HepG2 (cell line): Measurements from ENCODE around the gene IL36B. TPM values are rescaled to one million over a fixed set of nuclear protein-coding genes. Genes with fewer than 3 reads are reported as not detected.

Experiments
- ATAC-seq: fragments of 200-7000 bp; cut with Tn5 transposase; 3 replicates; pipeline ENCODE4 v1.9.1; 2020; ENCODE audit warnings: mild to moderate bottlenecking, moderate library complexity
- BruUV-seq: library from RNA; stranded (reverse); fragments of 400-500 nt; replicated peaks from 2 replicates; lab custom pipeline; 2021; lab: Mats Ljungman, UMichigan
- CTCF ChIA-PET: fragments of 300-600 bp; formaldehyde crosslinking; extraction: SDS; loops from one replicate; lab custom pipeline; 2021; ENCODE audit warnings: low total read pairs, inconsistent platforms, low intra/inter-chr PET ratio; lab: Yijun Ruan, JAX
- POLR2A ChIA-PET: fragments of 350-600 bp; sonication (Branson Sonifier 250); formaldehyde crosslinking; loops from one replicate; lab custom pipeline; 2020; ENCODE audit warnings: antibody characterized with exemption, inconsistent platforms; lab: Yijun Ruan, JAX
- DNase-seq: peaks from one replicate; pipeline ENCODE4 v3.0.0-alpha.2; 2015; ENCODE audit warnings: low spot score
- FAIRE-seq: peaks from 3 replicates; lab custom pipeline; 2011; peaks lifted over from hg19 to GRCh38; lab: Jason Lieb, UNC
- H2AFZ ChIP-seq: one replicate; pipeline ENCODE4 v1.6.1; 2011; ENCODE audit warnings: low read length, inconsistent platforms
- H3K27ac ChIP-seq: fragments of 300-600 bp; 3 replicates; pipeline ENCODE4 v1.8.0; 2011; ENCODE audit warnings: mixed run types, mild to moderate bottlenecking, mixed read lengths, low read length, inconsistent platforms; ENCODE audit not compliant: insufficient read depth; ENCODE audit errors: extremely low read length
- H3K27me3 ChIP-seq, 2 experiments: fragments of 200-600 bp in 1 of 2; 2 replicates in 1 of 2; 3 replicates in 1 of 2; pipeline versions ENCODE4 v1.6.0 to v1.8.0; 2011; ENCODE audit warnings: low read length in 2 of 2, mild to moderate bottlenecking in 2 of 2, moderate library complexity in 2 of 2, inconsistent platforms in 1 of 2; ENCODE audit not compliant: insufficient read depth in 2 of 2, control insufficient read depth in 1 of 2
- H3K36me3 ChIP-seq, 2 experiments: fragments of 200-600 bp in 1 of 2; replicated peaks in 1 of 2; 2 replicates in 1 of 2; 3 replicates in 1 of 2; pipeline versions ENCODE4 v1.5.1 to v1.8.0; 2011; ENCODE audit warnings: low read length in 2 of 2, inconsistent platforms in 1 of 2; ENCODE audit not compliant: insufficient read depth in 2 of 2, control insufficient read depth in 1 of 2
- H3K4me1 ChIP-seq: 2 replicates; pipeline ENCODE4 v1.5.1; 2012; ENCODE audit warnings: low read length, inconsistent platforms; ENCODE audit not compliant: insufficient read depth
- H3K4me2 ChIP-seq: 2 replicates; pipeline ENCODE4 v1.6.0; 2011; ENCODE audit warnings: low read depth, low read length, inconsistent platforms
- H3K4me3 ChIP-seq, 3 experiments: fragments of 200-600 bp in 1 of 3; sonication (generic), shearing (Covaris generic) in 1 of 3; replicated peaks in 1 of 3; 2 replicates each; pipeline ENCODE4 v1.5.1; 2011 to 2016; ENCODE audit warnings: low read length in 3 of 3, inconsistent platforms in 2 of 3, low read depth in 2 of 3, mild to moderate bottlenecking in 2 of 3, control low read depth in 1 of 3, mixed read lengths in 1 of 3; ENCODE audit not compliant: insufficient read depth in 1 of 3
- H3K79me2 ChIP-seq: one replicate; pipeline ENCODE4 v1.6.1; 2011; ENCODE audit warnings: low read length, inconsistent platforms; ENCODE audit not compliant: insufficient read depth
- H3K9ac ChIP-seq: 2 replicates; pipeline ENCODE4 v1.6.0; 2011; ENCODE audit warnings: mild to moderate bottlenecking, low read depth, low read length, inconsistent platforms; ENCODE audit not compliant: insufficient read depth
- H3K9me3 ChIP-seq: 2 replicates; pipeline ENCODE4 v1.5.1; 2012; ENCODE audit warnings: mild to moderate bottlenecking, low read length
- H4K20me1 ChIP-seq: 2 replicates; pipeline ENCODE4 v1.6.0; 2011; ENCODE audit warnings: inconsistent platforms, mild to moderate bottlenecking, low read length, moderate library complexity; ENCODE audit not compliant: insufficient read depth
- AKAP8 ChIP-seq: sonication (generic); formaldehyde crosslinking; IDR thresholded peaks from 2 replicates; pipeline ENCODE4 v1.5.1; 2020; ENCODE audit warnings: mild to moderate bottlenecking, missing genetic modification reagents
- ATF3 ChIP-seq: sonication (generic); formaldehyde crosslinking; IDR thresholded peaks from 2 replicates; pipeline ENCODE4 v1.4.0; 2020; ENCODE audit warnings: missing genetic modification reagents
- EED ChIP-seq: sonication (generic); formaldehyde crosslinking; IDR thresholded peaks from 2 replicates; pipeline ENCODE4 v1.5.0; 2020; ENCODE audit warnings: mild to moderate bottlenecking, missing genetic modification reagents
- FOXO4 ChIP-seq: sonication (generic); formaldehyde crosslinking; conservative IDR thresholded peaks from 2 replicates; pipeline ENCODE4 v1.8.1; 2023; ENCODE audit warnings: missing genetic modification reagents
- GATAD1 ChIP-seq: IDR thresholded peaks from 2 replicates; pipeline ENCODE4 v1.6.1; 2016; ENCODE audit warnings: missing genetic modification reagents, missing compliant biosample characterization
- HBP1 ChIP-seq: IDR thresholded peaks from 2 replicates; pipeline ENCODE4 v1.6.1; 2016; ENCODE audit warnings: low read depth, control low read depth
- KLF12 ChIP-seq: sonication (generic); formaldehyde crosslinking; IDR thresholded peaks from 2 replicates; pipeline ENCODE4 v1.4.0; 2020; ENCODE audit warnings: missing genetic modification reagents, borderline replicate concordance
- NCOR1 ChIP-seq: fragments of 200-600 bp; sonication (generic); IDR thresholded peaks from 2 replicates; pipeline ENCODE4 v1.7.0; 2017; ENCODE audit warnings: antibody characterized with exemption, low read length, borderline replicate concordance
- RNF219 ChIP-seq: sonication (generic); formaldehyde crosslinking; IDR thresholded peaks from 2 replicates; pipeline ENCODE4 v1.5.0; 2020; ENCODE audit warnings: mild to moderate bottlenecking, missing genetic modification reagents
- SMAD1 ChIP-seq: sonication (generic); formaldehyde crosslinking; IDR thresholded peaks from 2 replicates; pipeline ENCODE4 v1.4.0; 2020; ENCODE audit warnings: missing genetic modification reagents, low read depth, mild to moderate bottlenecking, borderline replicate concordance
- STAT6 ChIP-seq: sonication (generic); formaldehyde crosslinking; IDR thresholded peaks from 2 replicates; pipeline ENCODE4 v1.4.0; 2020; ENCODE audit warnings: missing genetic modification reagents, mild to moderate bottlenecking, borderline replicate concordance
- TIGD3 ChIP-seq: sonication (generic); formaldehyde crosslinking; IDR thresholded peaks from 2 replicates; pipeline ENCODE4 v1.5.1; 2020; ENCODE audit warnings: mild to moderate bottlenecking, missing genetic modification reagents, borderline replicate concordance
- ZNF441 ChIP-seq: sonication (generic); formaldehyde crosslinking; IDR thresholded peaks from 2 replicates; pipeline ENCODE4 v1.7.0; 2021; ENCODE audit warnings: missing genetic modification reagents, borderline replicate concordance
- ZNF740 ChIP-seq: sonication (generic); formaldehyde crosslinking; IDR thresholded peaks from 2 replicates; pipeline ENCODE4 v1.4.0; 2020; ENCODE audit warnings: missing genetic modification reagents
- ZNF777 ChIP-seq: sonication (generic); formaldehyde crosslinking; IDR thresholded peaks from 2 replicates; pipeline ENCODE4 v1.4.0; 2020; ENCODE audit warnings: missing genetic modification reagents
- WGBS: methylation state at CpG from one replicate; pipeline ENCODE4 v1.1.6; 2017; ENCODE audit warnings: low lambda C conversion rate; 5-methylcytosine and 5-hydroxymethylcytosine counted together
- in situ Hi-C: cut with HindIII; loops from 2 replicates; pipeline ENCODE4 v1.10.0; 2017; ENCODE audit warnings: low pct_unique_long_range_greater_than_20kb; ENCODE audit not compliant: extremely low pct_ligation_motif_present
- intact Hi-C: fragments of 100-400 bp; cut with micrococcal nuclease; formaldehyde crosslinking; loops from one replicate; pipeline ENCODE4 v1.10.0; 2022; ENCODE audit not compliant: unreplicated experiment
- polyA plus RNA-seq, 8 experiments: library from polyadenylated mRNA; depleted of rRNA in 3 of 8; stranded (reverse) in 7 of 8; unstranded in 1 of 8; fragments of >200 nt; fragmentation: Illumina TruSeq in 4 of 8; extraction: Trizol in 4 of 8; gene quantifications; 2 replicates each; pipeline versions ENCODE4 v1.2.1 to v1.2.3, GENCODE V29; 2011 to 2016; ENCODE audit warnings: low read depth in 4 of 8, missing spikeins in 1 of 8, mixed read lengths in 1 of 8; ENCODE audit not compliant: insufficient read depth in 1 of 8
- total RNA-seq, 5 experiments: library from RNA; depleted of rRNA; stranded (reverse); fragments of >200 nt; fragmentation: Illumina TruSeq; extraction: Trizol; gene quantifications; 2 replicates each; pipeline ENCODE4 v1.2.3, GENCODE V29; 2016; ENCODE audit warnings: low read depth in 1 of 5

Gene IL36B
- total and polyA plus RNA-seq, 2 of the 13 experiments (the other 11 are each of a cell fraction or from before 2014, with no cell fraction given): not detected

- no peaks in the 10 kb centered on the region for H3K36me3 ChIP-seq
- ATAC-seq (no peak), DNase-seq (no peak), FAIRE-seq (no peak)
- intact Hi-C loops: no loop called here
- H4K20me1 ChIP-seq: no peaks in the 10 kb centered on the region
- no peaks in the 10 kb centered on the region for H3K4me1 ChIP-seq
- peaks cover 1 to 10% of the 10 kb centered on the region in 2 experiments; a peak in 3 of 5 replicates for H3K27me3 ChIP-seq
- H2AFZ ChIP-seq: no peak overlapping the region
- H3K79me2 ChIP-seq: no peaks in the 10 kb centered on the region
- H3K9me3 ChIP-seq: peaks cover 14% of the 10 kb centered on the region; the same call in 1 of the 2 replicates
- no peak overlapping the region for H3K4me2 ChIP-seq
- BruUV-seq: no TSS peak
- in situ Hi-C loops: no loop called here
- POLR2A ChIA-PET: no interaction called here
- H3K4me3 ChIP-seq: no peak overlapping the region
- CTCF ChIA-PET: no interaction called here
- no peak overlapping the region for H3K9ac ChIP-seq
- no peak overlapping the region for H3K27ac ChIP-seq
- 2% methylated on average over 3 of the region's 3 CpGs for WGBS
- TF ChIP-seq ZNF740 (CRISPR knock-in tag) (no peak), STAT6 (no peak), AKAP8 (no peak), ZNF777 (CRISPR knock-in tag) (no peak), GATAD1 (no peak), SMAD1 (CRISPR knock-in tag) (no peak), TIGD3 (CRISPR knock-in tag) (no peak), ZNF441 (no peak), NCOR1 (no peak), RNF219 (CRISPR knock-in tag) (no peak), KLF12 (no peak), ATF3 (CRISPR knock-in tag) (no peak), EED (CRISPR knock-in tag) (no peak), HBP1 (CRISPR knock-in tag) (no peak), FOXO4 (no peak)
These were observed 999 bp upstream of the IL36B start for GRCh38 chr2:113053666-113054065.
